Neural cell (in vitro differentiated cells): ENCODE measurements around the gene CELSR1. TPM values are rescaled to one million over a fixed set of nuclear protein-coding genes. Genes with fewer than 3 reads are reported as not detected.
A peak's percentile ranks its signal among the peaks of the same experiment; 100 is the strongest.

Experiments used
- H2AFZ ChIP-seq: fragments of 200-600, 300-800 bp; sonication (generic), shearing (Covaris generic); 2 replicates; pipeline ENCODE4 v1.6.0; 2014; ENCODE audit warnings: low read depth, mild to moderate bottlenecking, antibody characterized with exemption, low read length, moderate library complexity
- H3F3A ChIP-seq: fragments of 200-600 bp; shearing (Covaris generic); 2 replicates; pipeline ENCODE4 v1.6.1; 2016; ENCODE audit warnings: mild to moderate bottlenecking, moderate library complexity, mixed read lengths, antibody characterized with exemption, low read length; ENCODE audit not compliant: insufficient read depth, poor library complexity, severe bottlenecking
- H3K27ac ChIP-seq: fragments of 200-600, 300-800 bp; sonication (generic), shearing (Covaris generic); 2 replicates; pipeline ENCODE4 v1.5.1; 2014; ENCODE audit warnings: mild to moderate bottlenecking, low read length, moderate library complexity
- H3K27me3 ChIP-seq: fragments of 300-800, 200-600 bp; sonication (generic), shearing (Covaris generic); 2 replicates; pipeline ENCODE4 v1.6.0; 2014; ENCODE audit warnings: mild to moderate bottlenecking, low read depth, low read length, moderate library complexity; ENCODE audit not compliant: insufficient read depth
- H3K36me3 ChIP-seq: fragments of 300-800, 200-600 bp; sonication (generic), shearing (Covaris generic); 2 replicates; pipeline ENCODE4 v1.5.1; 2014; ENCODE audit warnings: mild to moderate bottlenecking, antibody characterized with exemption, low read length, moderate library complexity; ENCODE audit not compliant: insufficient read depth
- H3K4me2 ChIP-seq: fragments of 300-800, 200-600 bp; sonication (generic), shearing (Covaris generic); 2 replicates; pipeline ENCODE4 v1.6.0; 2014; ENCODE audit warnings: mild to moderate bottlenecking, low read length
- H3K4me3 ChIP-seq: fragments of 300-800, 200-600 bp; sonication (generic), shearing (Covaris generic); 2 replicates; pipeline ENCODE4 v1.5.1; 2014; ENCODE audit warnings: mild to moderate bottlenecking, low read length, moderate library complexity
- H3K79me2 ChIP-seq: fragments of 200-600 bp; shearing (Covaris generic); replicated peaks from 2 replicates; pipeline ENCODE4 v1.6.0; 2014; ENCODE audit warnings: mild to moderate bottlenecking, low read length, moderate library complexity; ENCODE audit not compliant: insufficient read depth
- H3K9ac ChIP-seq: fragments of 300-800, 200-600 bp; sonication (generic), shearing (Covaris generic); 2 replicates; pipeline ENCODE4 v1.6.1; 2016; ENCODE audit warnings: mild to moderate bottlenecking, low read length, mixed read lengths
- H3K9me2 ChIP-seq: fragments of 200-600 bp; shearing (Covaris generic); 2 replicates; pipeline ENCODE4 v1.6.1; 2016; ENCODE audit warnings: mild to moderate bottlenecking, low read length, mixed read lengths; ENCODE audit not compliant: insufficient read depth
- H3K9me3 ChIP-seq: fragments of 200-600, 300-800 bp; sonication (generic), shearing (Covaris generic); 2 replicates; pipeline ENCODE4 v1.6.1; 2016; ENCODE audit warnings: mild to moderate bottlenecking, mixed run types, low read length, moderate library complexity, mixed read lengths
- H4K20me1 ChIP-seq: fragments of 200-600 bp; shearing (Covaris generic); 2 replicates; pipeline ENCODE4 v1.6.1; 2016; ENCODE audit warnings: mild to moderate bottlenecking, mixed run types; ENCODE audit not compliant: insufficient read depth
- CTCF ChIP-seq: fragments of 450-650 bp; IDR thresholded peaks from 2 replicates; pipeline ENCODE4 v1.5.1; 2014; ENCODE audit warnings: antibody characterized with exemption, mild to moderate bottlenecking, moderate library complexity; ENCODE audit not compliant: poor library complexity, severe bottlenecking
- EP300 ChIP-seq: fragments of 450-650 bp; conservative IDR thresholded peaks from 2 replicates; pipeline ENCODE4 v1.6.1; 2014; ENCODE audit warnings: antibody characterized with exemption, mild to moderate bottlenecking, moderate library complexity; ENCODE audit not compliant: poor library complexity, severe bottlenecking
- EZH2 ChIP-seq: fragments of 200-600, 300-800 bp; shearing (Covaris generic), sonication (generic); IDR thresholded peaks from 2 replicates; pipeline ENCODE4 v1.6.1; 2014; ENCODE audit warnings: antibody characterized with exemption, low read length, borderline replicate concordance, mild to moderate bottlenecking; ENCODE audit not compliant: insufficient read depth, poor library complexity, severe bottlenecking
- MXI1 ChIP-seq: fragments of 450-650 bp; conservative IDR thresholded peaks from 2 replicates; pipeline ENCODE4 v1.6.1; 2014; ENCODE audit warnings: antibody characterized with exemption, mild to moderate bottlenecking; ENCODE audit not compliant: poor library complexity, severe bottlenecking
- POLR2AphosphoS5 ChIP-seq: IDR thresholded peaks from 2 replicates; pipeline ENCODE4 v1.6.1; 2012
- RAD21 ChIP-seq: fragments of 450-650 bp; conservative IDR thresholded peaks from 2 replicates; pipeline ENCODE4 v1.6.1; 2014; ENCODE audit warnings: antibody characterized with exemption, mild to moderate bottlenecking, moderate library complexity
- REST ChIP-seq: IDR thresholded peaks from 2 replicates; pipeline ENCODE4 v1.6.1; 2012; ENCODE audit warnings: borderline replicate concordance
- SMC3 ChIP-seq: fragments of 450-650 bp; conservative IDR thresholded peaks from 2 replicates; pipeline ENCODE4 v1.6.1; 2014; ENCODE audit warnings: antibody characterized with exemption, mild to moderate bottlenecking, moderate library complexity; ENCODE audit not compliant: poor library complexity
- TAF1 ChIP-seq: IDR thresholded peaks from 2 replicates; pipeline ENCODE4 v1.6.1; 2012; ENCODE audit warnings: low read depth
- polyA plus RNA-seq: library from polyadenylated mRNA; depleted of rRNA; stranded (reverse); fragments of >200 nt; gene quantifications from 2 replicates; pipeline ENCODE4 v1.2.3, GENCODE V29; 2014

Gene CELSR1
- polyA plus RNA-seq, 1 donor from 2014 or later, result 0.14 TPM

- H2AFZ ChIP-seq, result no peak overlapping the region
- H3K27me3 ChIP-seq, result peaks cover 19% of the 10 kb centered on the region
- no peaks in the 10 kb centered on the region for H3K9me3 ChIP-seq
- no peaks in the 10 kb centered on the region for H4K20me1 ChIP-seq
- H3K27ac ChIP-seq, result no peak overlapping the region
- TF ChIP-seq MXI1, result no peak
- TF ChIP-seq REST, result no peak
- no peak for TF ChIP-seq POLR2AphosphoS5
- TF ChIP-seq SMC3, result peak; percentile 99
- no peak for TF ChIP-seq EP300
- no peak for TF ChIP-seq EZH2
- peak; percentile 99 for TF ChIP-seq RAD21
- peak; percentile 97 for TF ChIP-seq CTCF
- no peak for TF ChIP-seq TAF1
- H3K4me2 ChIP-seq, result no peak overlapping the region
- H3K4me3 ChIP-seq, result no peak overlapping the region
- no peaks in the 10 kb centered on the region for H3K36me3 ChIP-seq
- no peaks in the 10 kb centered on the region for H3K79me2 ChIP-seq
- H3K9ac ChIP-seq, result no peak overlapping the region
- no peaks in the 10 kb centered on the region for H3F3A ChIP-seq
- H3K9me2 ChIP-seq, result no peaks in the 10 kb centered on the region
Measured at GRCh38 chr22:46542011-46542985, 4.9 kb upstream of the CELSR1 start.

- Histone ChIP-seq H3K27ac (no peak overlapping the region), H3K27me3 (peaks cover 19% of the 10 kb centered on the region), H3K9me2 (no peaks in the 10 kb centered on the region), H2AFZ (no peak overlapping the region), H3K79me2 (no peaks in the 10 kb centered on the region), H3K4me2 (no peak overlapping the region), H3K9me3 (no peaks in the 10 kb centered on the region), H4K20me1 (no peaks in the 10 kb centered on the region), H3K4me3 (no peak overlapping the region), H3K9ac (no peak overlapping the region), H3F3A (no peaks in the 10 kb centered on the region), H3K36me3 (no peaks in the 10 kb centered on the region)
- TF ChIP-seq EP300, result no peak
- no peak for TF ChIP-seq SMC3
- TF ChIP-seq REST, result no peak
- TF ChIP-seq EZH2, result no peak
- no peak for TF ChIP-seq CTCF
- no peak for TF ChIP-seq RAD21
- no peak for TF ChIP-seq MXI1
- TF ChIP-seq TAF1, result no peak
- TF ChIP-seq POLR2AphosphoS5, result no peak
Measured at GRCh38 chr22:46541536-46541935, 4.1 kb upstream of the CELSR1 start.
